Esophagus muscularis mucosa (tissue), 4 donors: ENCODE results near the gene KDM5A. TPM values are rescaled to one million over a fixed set of nuclear protein-coding genes. Genes with fewer than 3 reads are reported as not detected.
"Not testable (repeated sequence)": the region's sequence is repeated elsewhere in the genome, so short reads cannot be mapped to it uniquely, and the experiment has no call there.

Source experiments
- DNase-seq: peaks from one replicate; pipeline ENCODE4 v3.0.0-alpha.2; 2017; ENCODE audit errors: extremely low spot score
- H3K27ac ChIP-seq, 4 donors: fragments of 200-600 bp; sonication (generic); replicated peaks in 1 of 4; 1 replicate in 3 of 4; 2 replicates in 1 of 4; pipeline ENCODE4 v1.5.1; 2016 to 2019; ENCODE audit warnings: mild to moderate bottlenecking in 1 of 4
- H3K27me3 ChIP-seq, 4 donors: fragments of 200-600 bp; sonication (generic); one replicate each; pipeline versions ENCODE4 v1.5.1 to v1.6.0; 2016 to 2019
- H3K36me3 ChIP-seq, 4 donors: fragments of 200-600 bp; sonication (generic); one replicate each; pipeline ENCODE4 v1.5.1; 2016 to 2019
- H3K4me1 ChIP-seq, 4 donors: fragments of 200-600 bp; sonication (generic); one replicate each; pipeline ENCODE4 v1.5.1; 2016 to 2019
- H3K4me3 ChIP-seq, 4 donors: fragments of 200-600 bp; sonication (generic); 1 replicate in 2 of 4; 2 replicates in 2 of 4; pipeline ENCODE4 v1.5.1; 2016 to 2019; ENCODE audit warnings: mild to moderate bottlenecking in 4 of 4, moderate library complexity in 1 of 4
- H3K9me3 ChIP-seq, 4 donors: fragments of 200-600 bp; sonication (generic); 1 replicate in 3 of 4; 2 replicates in 1 of 4; pipeline ENCODE4 v1.5.1; 2016 to 2019
- EP300 ChIP-seq: sonication (generic); formaldehyde crosslinking; IDR thresholded peaks from one replicate; pipeline ENCODE4 v1.6.1; 2017; ENCODE audit warnings: antibody characterized with exemption
- POLR2A ChIP-seq: fragments of 450-650 bp; IDR thresholded peaks from one replicate; pipeline ENCODE4 v1.6.1; 2017; ENCODE audit warnings: antibody characterized with exemption, moderate library complexity, mild to moderate bottlenecking, low read depth
- POLR2AphosphoS5 ChIP-seq, 2 donors: sonication (generic); formaldehyde crosslinking; IDR thresholded peaks; one replicate each; pipeline ENCODE4 v1.6.1; 2017; ENCODE audit warnings: antibody characterized with exemption in 2 of 2
- WGBS: methylation state at CpG from one replicate; pipeline ENCODE4 v1.1.5; 2018; 5-methylcytosine and 5-hydroxymethylcytosine counted together
- intact Hi-C: fragments of 100-400 bp; cut with DNase I; formaldehyde crosslinking; loops from one replicate; pipeline ENCODE4 v1.15.1; 2023
- total RNA-seq, 4 donors: library from RNA; depleted of rRNA; stranded (reverse); fragments of >200 nt; gene quantifications; one replicate each; pipeline versions ENCODE4 v1.1.0 to v1.2.1, GENCODE V29; 2016
- TF ChIP-seq, protein P1 (sequence below), 3 experiments: fragments of 200-600 bp in 2 of 3; fragments of 450-650 bp in 1 of 3; sonication (generic) in 2 of 3; IDR thresholded peaks; one replicate each; pipeline ENCODE4 v1.5.1; 2017 to 2019; ENCODE audit warnings: antibody characterized with exemption in 3 of 3, mild to moderate bottlenecking in 2 of 3, moderate library complexity in 1 of 3

KDM5A gene
- total RNA-seq, 4 donors from 2014 or later, result 33.6 to 46.1 (median 39.1) TPM

DNA sequence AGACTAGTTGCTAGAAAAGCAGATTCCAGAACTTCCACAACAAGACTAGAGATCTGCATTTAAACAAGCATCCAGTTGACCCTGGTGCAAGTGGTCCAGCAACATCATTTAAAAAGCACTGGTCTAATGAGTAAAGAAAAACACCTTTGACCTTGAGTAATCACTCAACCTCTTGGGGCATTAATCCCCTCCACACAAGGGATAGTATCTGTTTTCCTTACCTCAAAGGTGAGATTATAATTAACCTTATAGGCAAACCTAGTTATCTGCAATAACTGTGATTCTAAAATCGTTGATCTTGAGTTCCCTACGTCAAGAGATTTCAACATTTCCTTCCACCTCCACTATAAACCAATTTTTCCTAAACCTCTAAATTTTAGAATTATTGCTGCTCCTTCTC lies 1.1 kb downstream of the KDM5A start:
- Histone ChIP-seq H3K27ac (peak overlapping the region; percentile 87 to 95 (median 94)), H3K9me3 (no peaks in the 10 kb centered on the region), H3K4me1 (peaks cover 33 to 44% (median 40%) of the 10 kb centered on the region in 4 donors), H3K36me3 (peaks cover 13 to 20% (median 19%) of the 10 kb centered on the region in 4 donors), H3K27me3 (no peaks in the 10 kb centered on the region), H3K4me3 (peak overlapping the region; percentile 86 to 97 (median 90))
- WGBS, result 3% methylated on average over 2 of the region's 2 CpGs
- DNase-seq, result no peak
- intact Hi-C loops, result no loop called here
- TF ChIP-seq POLR2A, result no peak
- TF ChIP-seq, protein P1, sequence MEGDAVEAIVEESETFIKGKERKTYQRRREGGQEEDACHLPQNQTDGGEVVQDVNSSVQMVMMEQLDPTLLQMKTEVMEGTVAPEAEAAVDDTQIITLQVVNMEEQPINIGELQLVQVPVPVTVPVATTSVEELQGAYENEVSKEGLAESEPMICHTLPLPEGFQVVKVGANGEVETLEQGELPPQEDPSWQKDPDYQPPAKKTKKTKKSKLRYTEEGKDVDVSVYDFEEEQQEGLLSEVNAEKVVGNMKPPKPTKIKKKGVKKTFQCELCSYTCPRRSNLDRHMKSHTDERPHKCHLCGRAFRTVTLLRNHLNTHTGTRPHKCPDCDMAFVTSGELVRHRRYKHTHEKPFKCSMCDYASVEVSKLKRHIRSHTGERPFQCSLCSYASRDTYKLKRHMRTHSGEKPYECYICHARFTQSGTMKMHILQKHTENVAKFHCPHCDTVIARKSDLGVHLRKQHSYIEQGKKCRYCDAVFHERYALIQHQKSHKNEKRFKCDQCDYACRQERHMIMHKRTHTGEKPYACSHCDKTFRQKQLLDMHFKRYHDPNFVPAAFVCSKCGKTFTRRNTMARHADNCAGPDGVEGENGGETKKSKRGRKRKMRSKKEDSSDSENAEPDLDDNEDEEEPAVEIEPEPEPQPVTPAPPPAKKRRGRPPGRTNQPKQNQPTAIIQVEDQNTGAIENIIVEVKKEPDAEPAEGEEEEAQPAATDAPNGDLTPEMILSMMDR (IDR thresholded peaks at IDR 0.05), result no peak
- no peak for TF ChIP-seq POLR2AphosphoS5 (IDR thresholded peaks at IDR 0.05)
- TF ChIP-seq EP300, result no peak

GRCh38 chr12:386651-387050 lies 2.5 kb downstream of the KDM5A start:
- Histone ChIP-seq H3K27me3 (no peaks in the 10 kb centered on the region), H3K4me1 (peaks cover 33 to 44% (median 40%) of the 10 kb centered on the region in 4 donors), H3K4me3 (peak overlapping the region in 2 of 4 donors; percentile 90 to 97), H3K36me3 (peaks cover 27 to 34% (median 32%) of the 10 kb centered on the region in 4 donors), H3K27ac (no peak overlapping the region), H3K9me3 (no peaks in the 10 kb centered on the region)
- 69% methylated on average over 4 of the region's 4 CpGs for WGBS
- TF ChIP-seq POLR2AphosphoS5 (IDR thresholded peaks at IDR 0.05), result no peak
- TF ChIP-seq, protein P1 (IDR thresholded peaks at IDR 0.05), result no peak
- no peak for TF ChIP-seq EP300
- TF ChIP-seq POLR2A, result no peak
- intact Hi-C loops, result no loop called here
- no peak for DNase-seq

GRCh38 chr12:370739-371485 lies 18.2 kb downstream of the KDM5A start:
- 97% methylated on average over 5 of the region's 5 CpGs for WGBS
- intact Hi-C loops, H3K9me3 ChIP-seq, DNase-seq, H3K4me3 ChIP-seq, H3K4me1 ChIP-seq, H3K27me3 ChIP-seq, H3K27ac ChIP-seq: not testable (repeated sequence)
- H3K36me3 ChIP-seq, result peaks cover 24 to 62% (median 46%) of the 10 kb centered on the region in 4 donors

GRCh38 chr12:367972-368371 lies 21.1 kb downstream of the KDM5A start:
- TF ChIP-seq POLR2A (no peak), POLR2AphosphoS5 (IDR thresholded peaks at IDR 0.05) (no peak), EP300 (no peak)
- TF ChIP-seq, protein P1 (IDR thresholded peaks at IDR 0.05), result no peak
- Histone ChIP-seq H3K4me1 (no peaks in the 10 kb centered on the region), H3K9me3 (peaks cover 0 to 9% (median 7%) of the 10 kb centered on the region in 4 donors), H3K4me3 (no peak overlapping the region), H3K27me3 (no peaks in the 10 kb centered on the region), H3K27ac (no peak overlapping the region), H3K36me3 (peaks cover 41 to 75% (median 58%) of the 10 kb centered on the region in 4 donors)
- intact Hi-C loops, result no loop called here
- DNase-seq, result no peak
- 82% methylated on average over 1 of the region's 1 CpG for WGBS

- H3K4me1 ChIP-seq, result no peaks in the 10 kb centered on the region
- H3K27me3 ChIP-seq, result no peaks in the 10 kb centered on the region
- H3K27ac ChIP-seq, result no peak overlapping the region
- peaks cover 48 to 87% (median 69%) of the 10 kb centered on the region in 4 donors for H3K36me3 ChIP-seq
- TF ChIP-seq EP300 (no peak), POLR2A (no peak), POLR2AphosphoS5 (IDR thresholded peaks at IDR 0.05) (no peak)
- TF ChIP-seq, protein P1 (IDR thresholded peaks at IDR 0.05), result no peak
- WGBS, result 100% methylated on average over 2 of the region's 2 CpGs
- peaks cover 0 to 9% (median 7%) of the 10 kb centered on the region in 4 donors for H3K9me3 ChIP-seq
- intact Hi-C loops, result no loop called here
- DNase-seq, result no peak
- no peak overlapping the region for H3K4me3 ChIP-seq
These were observed 22.3 kb downstream of the KDM5A start for GRCh38 chr12:366820-367219.
